RWPE1 (cell line): ENCODE measurements around the gene FCMR.
A peak's percentile ranks its signal among the peaks of the same experiment; 100 is the strongest.

Source experiments
- CTCF ChIA-PET: fragments of 350-600 bp; sonication (Branson Sonifier 250); formaldehyde crosslinking; extraction: SDS; loops from one replicate; lab custom pipeline; 2021; lab: Yijun Ruan, JAX
- POLR2A ChIA-PET: fragments of 400-600 bp; formaldehyde crosslinking; extraction: SDS; loops from one replicate; lab custom pipeline; 2020; ENCODE audit warnings: antibody characterized with exemption; ENCODE audit not compliant: low non-redundant PET; lab: Yijun Ruan, JAX
- DNase-seq: peaks from one replicate; pipeline ENCODE4 v3.0.0; 2012; ENCODE audit warnings: low spot score
- H3K27ac ChIP-seq: fragments of 450-650 bp; 2 replicates; pipeline ENCODE4 v1.5.1; 2017
- CTCF ChIP-seq: fragments of 450-650 bp; conservative IDR thresholded peaks from 2 replicates; pipeline ENCODE4 v1.5.1; 2017; ENCODE audit warnings: low read depth, mild to moderate bottlenecking

FCMR gene

GRCh38 chr1:206899717-206900116 lies 22.0 kb downstream of the FCMR start:
- DNase-seq, result no peak
- H3K27ac ChIP-seq, result no peak overlapping the region
- TF ChIP-seq CTCF, result no peak
- CTCF ChIA-PET, result interaction anchor here (0.8 kb wide), 1 partner anchor 20 kb away, joined by 4 read pairs; no protein-coding TSS in a partner anchor
- POLR2A ChIA-PET, result no interaction called here

DNA sequence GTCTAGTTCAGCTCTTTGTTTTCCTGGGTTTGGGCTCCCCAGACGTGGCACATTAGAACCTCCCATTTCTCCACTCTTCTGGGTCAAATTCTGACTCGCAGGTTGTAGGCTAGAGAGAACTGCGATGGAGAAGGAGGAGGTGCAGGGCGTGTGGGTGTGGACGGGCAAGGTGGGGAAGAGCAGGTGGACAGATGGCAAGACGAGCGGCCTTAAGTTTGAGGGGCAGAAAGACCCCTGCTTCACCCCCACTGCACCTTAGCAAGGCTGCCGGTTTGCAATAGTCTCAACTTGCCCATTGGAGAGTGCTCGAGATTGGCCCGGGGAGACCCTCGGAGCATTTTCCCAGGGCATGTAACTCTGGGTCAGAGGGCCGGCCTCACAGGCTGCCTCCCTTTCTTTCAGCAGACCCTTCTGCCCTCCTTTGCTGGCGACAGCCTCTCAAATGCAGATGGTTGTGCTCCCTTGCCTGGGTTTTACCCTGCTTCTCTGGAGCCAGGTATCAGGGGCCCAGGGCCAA lies 22.8 kb downstream of the FCMR start:
- POLR2A ChIA-PET, result no interaction called here
- CTCF ChIA-PET, result interaction anchor here (1.3 kb wide), 1 partner anchor 34 kb away, joined by 5 read pairs; the partner anchor contains the start of gene IL20
- H3K27ac ChIP-seq, result peak overlapping the region; percentile 63
- DNase-seq, result no peak
- no peak for TF ChIP-seq CTCF

GRCh38 chr1:206898089-206898914 lies 23.4 kb downstream of the FCMR start:
- DNase-seq, result peak; percentile 55
- ChIA-PET CTCF (interaction anchor here (1.3 kb wide), 1 partner anchor 33 kb away, joined by 5 read pairs; the partner anchor contains the start of gene IL20), POLR2A (no interaction called here)
- no peak for TF ChIP-seq CTCF
- peak overlapping the region; percentile 63 for H3K27ac ChIP-seq

DNA sequence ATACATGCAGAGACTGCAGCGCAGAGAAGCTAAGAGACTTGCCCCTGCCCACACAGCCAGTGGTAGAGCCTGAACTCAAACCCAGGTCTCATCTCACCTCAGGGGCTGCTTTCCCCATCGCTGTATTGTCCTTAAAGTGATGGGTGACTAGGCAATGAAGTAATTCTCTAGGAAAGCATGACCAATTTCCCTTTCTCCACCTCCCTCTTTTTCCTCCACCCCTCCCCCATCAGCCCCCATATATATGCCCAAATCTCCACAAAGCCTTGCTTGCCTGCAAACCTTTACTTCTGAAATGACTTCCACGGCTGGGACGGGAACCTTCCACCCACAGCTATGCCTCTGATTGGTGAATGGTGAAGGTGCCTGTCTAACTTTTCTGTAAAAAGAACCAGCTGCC lies 24.6 kb downstream of the FCMR start, which contains the start of gene IL24:
Gene IL24, plus strand, starts transcription at position 269 of the 400 bp plus-strand sequence. CDS start 390 bp downstream, outside the sequence.
- H3K27ac ChIP-seq, result peak within 1 kb of the TSS; percentile 63
- DNase-seq, result no peak
- no peak for TF ChIP-seq CTCF
- ChIA-PET CTCF (interaction anchor here (0.6 to 1.2 kb wide), 3 partner anchors 87 to 408 kb away, joined by 3 to 5 read pairs (median 3); no protein-coding TSS in a partner anchor), POLR2A (no interaction called here)

GRCh38 chr1:206896261-206896660 lies 25.5 kb downstream of the FCMR start:
- POLR2A ChIA-PET, result interaction anchor here (1.2 kb wide), 1 partner anchor 10 kb away, joined by 3 read pairs; no protein-coding TSS in a partner anchor
- no peak overlapping the region; the same call in 1 of the 2 replicates for H3K27ac ChIP-seq
- no peak for DNase-seq
- CTCF ChIA-PET, result interaction anchor here (0.6 to 1.2 kb wide), 3 partner anchors 86 to 409 kb away, joined by 3 read pairs; no protein-coding TSS in a partner anchor
- no peak for TF ChIP-seq CTCF

DNA sequence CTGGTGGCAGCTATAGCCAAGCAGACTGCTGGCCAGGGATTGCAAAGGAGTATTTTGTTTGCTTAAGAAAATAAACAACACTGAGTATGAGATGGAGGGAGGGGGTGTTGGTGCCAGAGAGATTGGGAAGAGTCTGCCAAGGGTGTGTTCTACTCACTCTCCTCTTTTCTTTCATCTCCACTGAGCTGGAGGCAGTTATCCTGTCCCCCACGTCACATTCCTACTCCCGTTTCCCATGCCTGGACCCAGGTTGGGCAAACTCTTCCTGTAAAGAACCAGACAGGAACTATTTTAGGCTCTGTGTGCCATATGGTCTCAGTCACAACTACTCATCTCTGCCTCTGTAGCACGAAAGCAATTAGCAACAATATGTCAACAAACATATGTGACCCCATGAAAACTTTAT lies 25.9 kb downstream of the FCMR start:
- POLR2A ChIA-PET, result interaction anchor here (1.0 to 1.2 kb wide), 2 partner anchors 10 to 13 kb away, joined by 3 to 5 read pairs; no protein-coding TSS in a partner anchor
- TF ChIP-seq CTCF, result no peak
- H3K27ac ChIP-seq, result peak overlapping the region; percentile 30
- DNase-seq, result no peak
- CTCF ChIA-PET, result interaction anchor here (0.8 to 1.2 kb wide), 5 partner anchors 13 to 409 kb away, joined by 3 to 6 read pairs (median 5); no protein-coding TSS in a partner anchor
